BE2C (cell line): ENCODE results near the gene CIDEC.

ENCODE experiments used
- DNase-seq: peaks from one replicate; pipeline ENCODE4 v3.0.0-alpha.2; 2020
- H3K27me3 ChIP-seq: fragments of 250-450 bp; sonication (Bioruptor Pico); 2 replicates; pipeline ENCODE4 v1.5.1; 2020; ENCODE audit warnings: mild to moderate bottlenecking
- H3K36me3 ChIP-seq: fragments of 250-450 bp; sonication (Bioruptor Pico); 2 replicates; pipeline ENCODE4 v1.5.1; 2020; ENCODE audit warnings: mild to moderate bottlenecking
- H3K4me1 ChIP-seq: fragments of 250-450 bp; sonication (Bioruptor Pico); 2 replicates; pipeline ENCODE4 v1.5.1; 2020
- H3K4me3 ChIP-seq: 2 replicates; pipeline ENCODE4 v1.5.1; 2011; ENCODE audit warnings: low read depth, low read length
- H3K9me3 ChIP-seq: fragments of 250-450 bp; sonication (Bioruptor Pico); 2 replicates; pipeline ENCODE4 v1.5.1; 2020
- TF ChIP-seq, protein P1 (sequence below): IDR thresholded peaks from 2 replicates; pipeline ENCODE4 v1.5.1; 2012; ENCODE audit warnings: mild to moderate bottlenecking, low read depth, low read length

CIDEC gene

DNA sequence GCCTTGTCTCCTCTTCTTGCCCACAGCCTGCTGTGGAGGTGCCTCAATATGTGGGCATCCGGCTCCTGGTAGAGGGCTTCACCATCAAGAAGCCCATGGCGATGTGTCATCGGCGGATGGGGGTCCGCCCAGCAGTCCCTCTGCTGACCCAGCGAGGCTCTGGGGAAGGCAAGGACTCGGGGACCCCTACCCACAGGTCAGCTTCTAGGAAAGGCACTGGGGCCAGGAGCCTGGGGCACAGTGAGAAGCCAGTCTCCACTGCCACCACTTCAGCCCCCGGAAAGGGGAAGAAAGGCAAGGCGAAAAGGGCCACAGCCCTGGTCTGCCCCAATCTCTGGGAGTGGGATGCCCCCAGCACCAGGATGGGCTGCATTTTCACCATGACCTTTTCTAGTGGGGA lies 47.0 kb downstream of the CIDEC start:
- no peaks in the 10 kb centered on the region for H3K4me1 ChIP-seq
- no peaks in the 10 kb centered on the region for H3K9me3 ChIP-seq
- no peaks in the 10 kb centered on the region for H3K27me3 ChIP-seq
- DNase-seq = no peak
- no peak overlapping the region for H3K4me3 ChIP-seq
- TF ChIP-seq, protein P1, sequence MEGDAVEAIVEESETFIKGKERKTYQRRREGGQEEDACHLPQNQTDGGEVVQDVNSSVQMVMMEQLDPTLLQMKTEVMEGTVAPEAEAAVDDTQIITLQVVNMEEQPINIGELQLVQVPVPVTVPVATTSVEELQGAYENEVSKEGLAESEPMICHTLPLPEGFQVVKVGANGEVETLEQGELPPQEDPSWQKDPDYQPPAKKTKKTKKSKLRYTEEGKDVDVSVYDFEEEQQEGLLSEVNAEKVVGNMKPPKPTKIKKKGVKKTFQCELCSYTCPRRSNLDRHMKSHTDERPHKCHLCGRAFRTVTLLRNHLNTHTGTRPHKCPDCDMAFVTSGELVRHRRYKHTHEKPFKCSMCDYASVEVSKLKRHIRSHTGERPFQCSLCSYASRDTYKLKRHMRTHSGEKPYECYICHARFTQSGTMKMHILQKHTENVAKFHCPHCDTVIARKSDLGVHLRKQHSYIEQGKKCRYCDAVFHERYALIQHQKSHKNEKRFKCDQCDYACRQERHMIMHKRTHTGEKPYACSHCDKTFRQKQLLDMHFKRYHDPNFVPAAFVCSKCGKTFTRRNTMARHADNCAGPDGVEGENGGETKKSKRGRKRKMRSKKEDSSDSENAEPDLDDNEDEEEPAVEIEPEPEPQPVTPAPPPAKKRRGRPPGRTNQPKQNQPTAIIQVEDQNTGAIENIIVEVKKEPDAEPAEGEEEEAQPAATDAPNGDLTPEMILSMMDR = no peak
- H3K36me3 ChIP-seq = no peaks in the 10 kb centered on the region

DNA sequence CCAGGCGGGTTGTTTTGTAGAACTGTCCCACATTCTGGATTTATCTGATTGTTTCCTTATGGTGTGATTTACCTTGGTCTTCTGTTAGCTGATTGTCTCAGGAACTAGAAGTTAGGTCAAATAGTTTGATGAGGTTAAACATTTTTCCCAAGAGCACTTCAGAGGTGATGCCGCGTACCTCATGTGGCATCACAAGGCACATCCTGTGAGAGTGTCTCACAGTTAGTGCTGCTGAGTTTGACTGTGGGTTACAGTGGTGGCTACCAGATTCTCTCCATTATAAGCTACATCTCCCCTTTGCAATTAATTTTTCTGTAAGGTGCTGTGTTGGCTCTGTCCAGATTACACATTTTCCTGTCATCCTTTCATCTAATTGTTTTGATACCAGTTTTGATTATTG lies 48.8 kb downstream of the CIDEC start:
- Histone ChIP-seq H3K9me3 (no peaks in the 10 kb centered on the region), H3K4me1 (no peaks in the 10 kb centered on the region), H3K4me3 (no peak overlapping the region), H3K36me3 (no peaks in the 10 kb centered on the region), H3K27me3 (no peaks in the 10 kb centered on the region)
- TF ChIP-seq, protein P1 = no peak
- no peak for DNase-seq

DNA sequence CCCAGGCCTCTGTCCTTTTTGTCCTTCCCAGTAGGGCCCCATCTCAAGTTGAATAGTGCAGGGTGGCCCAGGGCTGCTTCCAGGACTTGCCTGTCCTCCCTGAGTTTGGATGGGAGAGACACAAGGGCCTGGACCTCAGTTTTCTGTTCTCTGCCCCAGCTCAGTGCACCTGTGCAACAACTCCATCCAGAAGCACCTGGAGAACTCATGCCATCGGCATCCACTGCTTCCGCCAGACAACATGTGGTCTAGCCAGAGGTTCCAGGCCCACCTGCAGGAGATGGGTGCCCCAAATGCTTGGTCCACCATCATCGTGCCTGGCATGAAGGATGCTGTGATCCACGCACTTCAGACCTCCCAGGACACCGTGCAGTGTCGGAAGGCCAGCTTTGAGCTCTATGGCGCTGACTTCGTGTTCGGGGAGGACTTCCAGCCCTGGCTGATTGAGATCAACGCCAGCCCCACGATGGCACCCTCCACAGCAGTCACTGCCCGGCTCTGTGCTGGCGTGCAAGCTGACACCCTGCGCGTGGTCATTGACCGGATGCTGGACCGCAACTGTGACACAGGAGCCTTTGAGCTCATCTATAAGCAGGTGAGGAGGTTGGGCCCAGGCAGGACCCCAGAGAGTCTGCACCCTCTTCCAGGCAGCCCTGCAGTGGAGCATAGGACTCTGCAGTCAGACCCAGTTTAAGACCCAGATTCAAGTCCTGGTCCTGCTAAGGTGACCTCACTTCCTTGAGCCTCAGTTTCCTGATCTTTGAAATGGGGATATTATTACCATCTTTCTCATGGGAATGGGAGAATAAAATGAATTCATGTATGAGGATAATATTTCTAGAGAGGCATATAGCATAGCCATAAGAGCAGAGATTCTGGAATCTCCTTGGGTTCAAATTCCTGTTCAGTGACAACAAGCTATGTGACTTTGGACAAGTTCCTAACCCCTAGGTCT lies 51.0 kb downstream of the CIDEC start:
- DNase-seq = no peak
- no peaks in the 10 kb centered on the region for H3K36me3 ChIP-seq
- TF ChIP-seq, protein P1 = no peak
- H3K4me1 ChIP-seq = no peaks in the 10 kb centered on the region
- H3K9me3 ChIP-seq = no peaks in the 10 kb centered on the region
- H3K27me3 ChIP-seq = no peaks in the 10 kb centered on the region
- H3K4me3 ChIP-seq = no peak overlapping the region

DNA sequence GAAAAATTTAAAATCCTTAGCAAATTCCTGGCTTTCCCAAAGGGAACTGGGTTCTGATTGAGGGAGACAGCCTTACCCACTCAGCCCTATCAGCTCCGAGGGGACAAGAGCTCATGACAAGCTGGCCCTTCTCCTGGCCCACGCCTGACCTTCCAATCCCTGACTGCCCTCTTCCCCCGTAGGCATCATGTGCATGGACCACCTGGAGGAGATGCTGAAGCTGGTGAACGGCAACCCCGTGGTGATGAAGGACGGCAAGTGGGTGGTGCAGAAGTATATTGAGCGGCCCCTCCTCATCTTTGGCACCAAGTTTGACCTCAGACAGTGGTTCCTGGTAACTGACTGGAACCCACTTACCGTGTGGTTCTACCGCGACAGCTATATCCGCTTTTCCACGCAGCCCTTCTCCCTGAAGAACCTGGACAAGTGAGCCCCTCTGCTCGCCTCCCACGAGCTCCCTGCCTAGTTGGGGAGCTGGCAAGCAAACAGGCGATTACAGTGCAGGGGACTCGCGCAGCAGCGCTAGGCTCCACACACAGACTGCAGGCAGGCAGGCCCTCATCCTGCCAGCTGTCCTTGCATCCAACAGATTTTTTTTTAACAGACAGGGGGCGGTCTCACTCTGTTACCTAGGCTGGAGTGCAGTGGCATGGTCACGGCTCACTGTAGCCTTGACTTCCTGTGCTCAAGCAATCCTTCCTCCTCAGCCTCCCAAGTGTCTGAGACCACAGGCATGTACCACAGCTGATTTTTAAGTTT lies 53.1 kb downstream of the CIDEC start:
- TF ChIP-seq, protein P1 = peak; percentile 36
- peak; percentile 23 for DNase-seq
- Histone ChIP-seq H3K4me3 (no peak overlapping the region), H3K27me3 (no peaks in the 10 kb centered on the region), H3K9me3 (no peaks in the 10 kb centered on the region), H3K4me1 (no peaks in the 10 kb centered on the region), H3K36me3 (no peaks in the 10 kb centered on the region)

DNA sequence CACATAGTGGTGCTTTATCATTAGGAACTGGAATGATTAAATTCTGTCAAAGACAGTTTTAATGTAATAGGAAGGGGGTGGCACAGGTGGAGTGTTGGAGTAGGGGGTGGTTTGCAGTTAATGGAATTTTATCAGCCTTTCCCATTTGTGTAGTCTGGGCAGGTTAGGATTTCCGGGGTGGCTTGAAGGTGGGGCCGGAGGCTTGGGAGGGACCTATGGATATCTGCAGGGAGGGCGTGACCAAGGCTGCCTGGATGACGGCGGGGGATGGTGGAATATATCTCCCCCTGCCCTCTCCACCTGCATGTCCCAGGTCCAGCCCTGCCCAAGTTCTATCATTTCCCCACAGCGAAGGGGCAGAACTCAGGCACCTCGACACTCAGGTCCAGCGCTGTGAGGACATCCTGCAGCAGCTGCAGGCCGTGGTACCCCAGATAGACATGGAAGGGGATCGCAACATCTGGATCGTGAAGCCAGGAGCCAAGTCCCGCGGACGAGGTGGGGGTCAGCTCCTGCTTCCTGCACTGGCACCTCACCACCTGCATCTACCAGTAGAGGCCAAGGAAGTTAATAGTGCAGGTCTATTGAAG lies 54.5 kb downstream of the CIDEC start:
- H3K4me1 ChIP-seq = no peaks in the 10 kb centered on the region
- H3K36me3 ChIP-seq = no peaks in the 10 kb centered on the region
- no peaks in the 10 kb centered on the region for H3K27me3 ChIP-seq
- no peak for DNase-seq
- TF ChIP-seq, protein P1 = no peak
- no peaks in the 10 kb centered on the region for H3K9me3 ChIP-seq
- no peak overlapping the region for H3K4me3 ChIP-seq

DNA sequence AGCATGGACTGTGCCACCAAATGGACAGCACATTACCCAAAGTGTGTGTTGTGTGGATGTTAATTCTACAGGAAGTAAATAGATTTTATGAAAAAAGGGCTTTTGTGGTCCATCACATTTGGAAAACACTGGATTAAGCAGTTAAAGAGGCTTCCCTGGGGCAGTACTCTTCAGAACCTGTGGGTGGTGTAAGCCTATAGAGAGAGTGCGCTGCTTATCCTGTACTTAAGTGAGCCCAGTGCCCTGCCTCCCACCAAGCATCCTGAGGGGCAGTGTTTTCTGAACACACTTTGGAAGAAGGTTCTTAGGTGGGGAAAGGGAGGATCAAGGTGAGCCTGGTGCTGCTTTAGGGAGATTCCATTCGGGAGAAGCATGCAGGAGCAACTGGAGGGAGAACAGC lies 59.1 kb downstream of the CIDEC start:
- H3K4me1 ChIP-seq = no peaks in the 10 kb centered on the region
- no peak for DNase-seq

More for the DNA sequence above, 59.1 kb downstream of the CIDEC start:
- no peak overlapping the region for H3K4me3 ChIP-seq
- H3K27me3 ChIP-seq = no peaks in the 10 kb centered on the region
- TF ChIP-seq, protein P1 = peak; percentile 34
- no peaks in the 10 kb centered on the region for H3K36me3 ChIP-seq
- H3K9me3 ChIP-seq = no peaks in the 10 kb centered on the region
